Smooth muscle cell of the coronary artery (primary cell): ENCODE data around the gene NUDT14. TPM values are rescaled to one million over a fixed set of nuclear protein-coding genes. Genes with fewer than 3 reads are reported as not detected.

Experiments used
- total RNA-seq: library from RNA; depleted of rRNA; stranded (reverse); fragments of >200 nt; gene quantifications from 2 replicates; pipeline ENCODE4 v1.2.3, GENCODE V29; 2014; ENCODE audit warnings: low replicate concordance

The NUDT14 gene
- 11.1 and 15.2 TPM in 2 replicates for total RNA-seq

GRCh38 chr14:105180592-105181548 lies at the start of gene NUDT14:
TSS of gene NUDT14 (minus strand) at chr14:105181312. CDS start at chr14:105181209, 103 bp downstream.

DNA sequence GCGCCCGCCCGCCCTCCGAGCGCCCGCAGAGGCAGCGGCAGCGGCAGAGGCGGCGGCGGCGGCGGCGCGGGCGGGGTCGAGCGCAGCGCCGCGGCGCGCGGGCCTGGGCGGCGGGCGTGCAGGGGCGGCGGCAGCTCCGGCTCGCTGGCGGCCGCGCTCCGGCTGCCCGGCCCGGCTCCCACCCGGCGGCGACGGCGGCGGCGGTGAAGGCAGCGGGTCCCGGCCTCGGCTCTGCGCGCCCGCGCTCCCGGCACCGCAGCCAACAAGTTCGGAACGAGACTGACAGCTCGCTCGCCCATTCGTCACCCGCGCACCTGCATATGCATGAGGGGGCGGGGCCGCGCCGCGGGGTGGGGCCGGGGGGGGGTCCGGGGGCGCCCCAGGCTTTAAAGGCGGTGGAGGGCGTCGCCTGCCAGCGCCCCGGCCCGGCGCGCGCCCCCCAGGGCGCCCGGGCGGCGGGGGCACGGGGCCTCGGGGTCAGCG lies 12.6 kb downstream of the NUDT14 start, which contains the start of gene JAG2:
Gene JAG2 (minus strand): TSS at position 281 of the 483 bp plus-strand sequence. CDS start 356 bp downstream, outside the sequence.

Other genes starting within 250 kb of the NUDT14 start
- 27.4 and 174 TPM in 2 replicates for gene AHNAK2, start 202.9 kb downstream of the NUDT14 start, total RNA-seq
- gene CLBA1, start 195.5 kb downstream of the NUDT14 start, total RNA-seq: 7.6 and 8.9 TPM in 2 replicates
- gene CDCA4, start 160.2 kb downstream of the NUDT14 start, total RNA-seq: 9.6 and 16.2 TPM in 2 replicates
- gene GPR132, start 115.9 kb downstream of the NUDT14 start, total RNA-seq: 0.12 TPM in 1 of 2 replicates, not detected in the other
- 1.6 and 4.2 TPM in 2 replicates for gene JAG2, start 12.5 kb downstream of the NUDT14 start, total RNA-seq
- gene BTBD6, start 67.2 kb upstream of the NUDT14 start, total RNA-seq: 29.3 and 37.4 TPM in 2 replicates
- gene BRF1, start 119.7 kb upstream of the NUDT14 start, total RNA-seq: 22.7 and 37.1 TPM in 2 replicates
- 40.9 and 67.9 TPM in 2 replicates for gene PACS2, start 133.4 kb upstream of the NUDT14 start, total RNA-seq
- gene TEX22, start 217.2 kb upstream of the NUDT14 start, total RNA-seq: 0.23 TPM in 2 replicates
- gene MTA1, start 238.5 kb upstream of the NUDT14 start, total RNA-seq: 25.0 and 31.4 TPM in 2 replicates